ENCODE measurements around the gene SOWAHA.

Gene SOWAHA

DNA sequence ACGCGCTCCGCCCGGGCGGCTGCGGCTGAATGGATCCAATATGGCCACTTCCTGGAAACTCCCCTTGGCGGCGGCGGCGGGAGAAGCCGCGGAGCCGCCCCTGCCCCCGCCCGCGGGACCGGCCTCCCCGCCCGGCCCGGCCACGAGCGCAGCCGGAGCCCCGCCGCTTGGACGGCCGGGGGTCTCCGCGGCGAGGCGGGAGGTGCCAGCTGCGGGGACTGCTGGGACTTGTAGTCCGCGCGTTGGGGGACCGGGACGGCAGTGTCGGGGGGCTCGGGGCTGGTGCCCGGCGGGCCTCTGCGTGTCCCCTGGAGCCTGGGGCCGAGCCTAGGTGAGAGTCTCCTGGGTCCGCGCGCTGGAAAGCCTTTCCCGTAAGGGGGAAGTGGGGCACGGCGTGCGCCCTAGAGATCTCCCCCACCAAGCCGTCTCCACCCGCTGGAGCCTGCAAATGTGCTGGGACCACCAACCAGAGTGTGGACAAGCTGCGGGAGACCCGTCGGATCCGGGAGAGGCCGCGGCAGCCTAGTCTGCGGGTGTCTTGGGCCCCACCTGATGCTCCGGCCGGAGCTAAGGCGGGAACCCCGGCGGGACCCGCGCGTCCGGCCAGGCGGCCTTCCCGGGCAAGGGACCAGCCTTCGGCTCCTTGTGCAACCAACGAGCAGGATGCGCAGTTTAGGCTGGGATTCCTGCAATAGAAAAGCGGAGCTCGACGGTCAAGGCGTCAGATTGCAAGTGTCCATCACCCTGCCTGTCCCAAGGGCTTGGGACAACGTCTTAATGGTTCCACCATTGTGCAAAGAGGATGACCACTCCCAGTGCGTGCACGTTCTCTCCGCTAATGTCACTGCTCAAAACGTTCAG is 35.7 kb upstream of the SOWAHA start, which contains the start of gene SEPTIN8:
SEPTIN8 (minus strand) TSS at position 31 of the 861 bp plus-strand sequence. CDS start 102 bp downstream, outside the sequence.
- DNase-seq (ENCODE audit: low read depth) = peak; percentile 54
- TF ChIP-seq, protein P1, sequence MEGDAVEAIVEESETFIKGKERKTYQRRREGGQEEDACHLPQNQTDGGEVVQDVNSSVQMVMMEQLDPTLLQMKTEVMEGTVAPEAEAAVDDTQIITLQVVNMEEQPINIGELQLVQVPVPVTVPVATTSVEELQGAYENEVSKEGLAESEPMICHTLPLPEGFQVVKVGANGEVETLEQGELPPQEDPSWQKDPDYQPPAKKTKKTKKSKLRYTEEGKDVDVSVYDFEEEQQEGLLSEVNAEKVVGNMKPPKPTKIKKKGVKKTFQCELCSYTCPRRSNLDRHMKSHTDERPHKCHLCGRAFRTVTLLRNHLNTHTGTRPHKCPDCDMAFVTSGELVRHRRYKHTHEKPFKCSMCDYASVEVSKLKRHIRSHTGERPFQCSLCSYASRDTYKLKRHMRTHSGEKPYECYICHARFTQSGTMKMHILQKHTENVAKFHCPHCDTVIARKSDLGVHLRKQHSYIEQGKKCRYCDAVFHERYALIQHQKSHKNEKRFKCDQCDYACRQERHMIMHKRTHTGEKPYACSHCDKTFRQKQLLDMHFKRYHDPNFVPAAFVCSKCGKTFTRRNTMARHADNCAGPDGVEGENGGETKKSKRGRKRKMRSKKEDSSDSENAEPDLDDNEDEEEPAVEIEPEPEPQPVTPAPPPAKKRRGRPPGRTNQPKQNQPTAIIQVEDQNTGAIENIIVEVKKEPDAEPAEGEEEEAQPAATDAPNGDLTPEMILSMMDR (IDR thresholded peaks at IDR 0.05; ENCODE audit: insufficient read depth, low read depth, low read length, missing control alignments) = no peak
- H3K4me3 ChIP-seq (ENCODE audit: low read depth, low read length) = peak within 1 kb of the TSS; percentile 60

GRCh38 chr5:132778129-132778528 is 35.0 kb upstream of the SOWAHA start:
- H3K4me3 ChIP-seq (ENCODE audit: low read depth, low read length) = peak overlapping the region; percentile 60
- no peak for DNase-seq (ENCODE audit: low read depth)
- TF ChIP-seq, protein P1 (IDR thresholded peaks at IDR 0.05; ENCODE audit: insufficient read depth, low read depth, low read length, missing control alignments) = no peak

DNA sequence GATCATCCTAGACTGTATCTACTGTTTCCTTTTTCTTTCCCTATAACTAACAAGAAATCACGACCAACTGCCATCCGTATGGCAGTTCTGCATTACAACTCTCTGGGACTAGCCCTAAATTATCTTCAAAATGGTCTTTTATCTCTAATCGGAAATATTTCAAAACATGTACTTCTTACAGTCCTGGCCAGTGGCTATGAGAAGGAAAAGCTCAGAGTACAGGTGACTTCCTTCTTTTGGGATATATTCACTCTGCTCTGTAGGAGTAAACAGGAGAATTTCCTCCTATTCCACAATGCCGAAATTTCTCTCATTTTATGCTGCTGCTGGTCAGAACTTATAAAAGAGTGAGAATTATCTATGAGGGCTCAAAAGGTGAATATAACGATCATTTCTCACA is 34.2 kb upstream of the SOWAHA start:
- no peak overlapping the region for H3K4me3 ChIP-seq (ENCODE audit: low read depth, low read length)
- TF ChIP-seq, protein P1 (IDR thresholded peaks at IDR 0.05; ENCODE audit: insufficient read depth, low read depth, low read length, missing control alignments) = no peak
- no peak for DNase-seq (ENCODE audit: low read depth)

DNA sequence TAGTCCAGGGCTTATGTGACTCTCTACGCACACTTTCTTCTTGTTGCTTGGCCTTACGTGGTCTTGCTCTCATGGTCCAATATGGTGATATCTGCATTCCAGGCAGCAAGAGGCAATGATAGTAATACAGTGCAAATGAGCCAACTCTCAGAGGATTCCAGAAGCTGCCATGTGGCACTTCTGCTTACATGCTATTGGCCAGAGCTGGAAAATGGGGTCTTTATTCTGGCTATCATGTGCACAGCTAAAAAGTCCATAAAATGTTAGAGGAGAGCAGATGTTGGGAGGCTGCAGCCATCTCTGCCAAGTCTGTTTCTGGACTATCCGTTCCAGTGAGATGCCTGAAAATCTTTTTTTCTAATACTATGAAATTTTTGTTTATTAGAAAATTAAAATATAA is 33.1 kb upstream of the SOWAHA start:
- no peak overlapping the region for H3K4me3 ChIP-seq (ENCODE audit: low read depth, low read length)
- DNase-seq (ENCODE audit: low read depth) = no peak
- TF ChIP-seq, protein P1 (IDR thresholded peaks at IDR 0.05; ENCODE audit: insufficient read depth, low read depth, low read length, missing control alignments) = no peak

- no peak overlapping the region for H3K4me3 ChIP-seq (ENCODE audit: low read depth, low read length)
- TF ChIP-seq, protein P1 (IDR thresholded peaks at IDR 0.05; ENCODE audit: insufficient read depth, low read depth, low read length, missing control alignments) = no peak
- DNase-seq (ENCODE audit: low read depth) = no peak
Measured at GRCh38 chr5:132780577-132780976, 32.5 kb upstream of the SOWAHA start.

DNA sequence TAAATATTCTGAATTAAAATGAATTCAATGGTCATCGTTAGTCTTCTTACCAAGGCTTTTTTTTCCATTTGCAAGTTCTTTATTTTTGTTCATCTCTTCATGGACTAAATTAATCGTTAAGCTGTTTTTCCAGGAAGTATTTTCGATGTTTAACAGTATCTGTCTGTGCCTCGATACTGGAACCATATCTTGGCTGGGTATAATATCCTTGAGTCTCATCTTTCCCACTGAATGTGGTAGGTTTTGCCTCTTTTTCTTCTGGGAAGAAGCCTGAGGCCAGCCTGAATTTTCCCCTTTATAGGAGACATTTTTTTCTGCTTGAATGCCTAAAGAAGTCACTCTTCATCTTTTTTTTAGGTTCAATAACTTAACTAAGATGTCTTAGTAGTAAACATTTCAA is 32.1 kb upstream of the SOWAHA start:
- H3K4me3 ChIP-seq (ENCODE audit: low read depth, low read length) = no peak overlapping the region
- no peak for DNase-seq (ENCODE audit: low read depth)
- TF ChIP-seq, protein P1 (IDR thresholded peaks at IDR 0.05; ENCODE audit: insufficient read depth, low read depth, low read length, missing control alignments) = no peak
